Inflammatory macrophage treated with lipopolysaccharide for 1 hour (primary cell): ENCODE results near the gene CRYZ.

Source experiments
- DNase-seq, 2 donors: peaks; one replicate each; pipeline ENCODE4 v3.0.0-alpha.2; 2020 to 2022

CRYZ gene

GRCh38 chr1:74729741-74730478, 2.9 kb downstream of the CRYZ start:
- DNase-seq = no peak

DNA sequence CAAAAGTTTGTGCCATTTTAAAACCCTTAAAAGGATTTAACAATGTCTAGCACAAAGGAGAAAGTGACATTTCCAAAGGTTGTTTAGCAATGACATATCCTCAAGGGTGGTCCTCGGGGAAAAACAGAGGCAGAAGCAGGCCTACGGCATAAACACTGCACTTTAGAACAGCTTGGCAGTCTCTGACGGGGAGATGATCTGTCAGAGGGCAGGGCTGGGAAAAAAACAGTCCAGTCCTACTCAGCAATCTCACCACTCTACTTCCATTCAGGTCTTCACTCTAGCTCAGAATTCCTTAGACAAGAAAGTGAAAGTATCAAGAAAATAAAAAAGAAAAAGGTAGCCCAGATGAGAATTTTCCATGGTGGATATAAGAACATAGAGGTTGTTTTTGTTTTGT, 4.1 kb downstream of the CRYZ start:
- DNase-seq = no peak

DNA sequence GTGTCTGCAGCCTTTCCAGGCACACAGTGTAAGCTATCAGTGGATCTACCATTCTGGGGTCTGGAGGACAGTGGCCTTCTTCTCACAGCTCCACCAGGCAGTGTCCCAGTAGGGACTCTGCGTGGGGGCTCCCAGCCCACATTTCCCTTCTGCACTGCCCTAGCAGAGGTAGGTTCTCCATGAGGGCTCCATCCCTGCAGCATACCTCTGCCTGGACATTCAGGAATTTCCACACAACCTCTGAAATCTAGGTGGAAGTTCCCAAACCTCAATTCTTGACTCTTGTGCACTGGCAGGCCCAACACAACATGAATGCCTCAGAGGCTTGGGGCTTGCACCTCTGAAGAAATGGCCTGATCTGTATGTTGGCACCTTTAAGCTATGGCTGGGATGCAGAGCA, 6.8 kb downstream of the CRYZ start:
- DNase-seq = no peak

- no peak for DNase-seq
Measured at GRCh38 chr1:74717626-74718025, 15.2 kb downstream of the CRYZ start.

DNA sequence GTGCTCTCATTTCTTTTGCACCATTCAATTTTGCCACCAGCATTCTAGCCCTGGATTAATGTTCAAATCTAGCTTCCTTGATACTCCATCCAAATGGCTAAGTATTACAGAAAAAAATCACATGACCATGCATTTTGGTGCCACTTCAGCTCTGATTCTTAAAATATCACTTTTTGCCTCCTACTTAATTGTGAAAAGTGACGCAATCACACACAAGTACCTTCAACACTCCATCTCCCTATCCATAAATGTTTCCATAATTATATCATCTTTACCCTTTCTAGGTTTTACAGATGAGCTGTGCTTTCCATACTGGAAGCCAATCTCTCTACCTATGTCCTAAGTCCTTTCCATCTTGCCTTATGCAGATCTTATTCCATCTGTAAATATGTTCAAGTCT, 16.0 kb downstream of the CRYZ start:
- DNase-seq = no peak

- no peak for DNase-seq
Measured at GRCh38 chr1:74715806-74716205, 17.0 kb downstream of the CRYZ start.

GRCh38 chr1:74715236-74715502, 17.7 kb downstream of the CRYZ start:
- DNase-seq = no peak

DNA sequence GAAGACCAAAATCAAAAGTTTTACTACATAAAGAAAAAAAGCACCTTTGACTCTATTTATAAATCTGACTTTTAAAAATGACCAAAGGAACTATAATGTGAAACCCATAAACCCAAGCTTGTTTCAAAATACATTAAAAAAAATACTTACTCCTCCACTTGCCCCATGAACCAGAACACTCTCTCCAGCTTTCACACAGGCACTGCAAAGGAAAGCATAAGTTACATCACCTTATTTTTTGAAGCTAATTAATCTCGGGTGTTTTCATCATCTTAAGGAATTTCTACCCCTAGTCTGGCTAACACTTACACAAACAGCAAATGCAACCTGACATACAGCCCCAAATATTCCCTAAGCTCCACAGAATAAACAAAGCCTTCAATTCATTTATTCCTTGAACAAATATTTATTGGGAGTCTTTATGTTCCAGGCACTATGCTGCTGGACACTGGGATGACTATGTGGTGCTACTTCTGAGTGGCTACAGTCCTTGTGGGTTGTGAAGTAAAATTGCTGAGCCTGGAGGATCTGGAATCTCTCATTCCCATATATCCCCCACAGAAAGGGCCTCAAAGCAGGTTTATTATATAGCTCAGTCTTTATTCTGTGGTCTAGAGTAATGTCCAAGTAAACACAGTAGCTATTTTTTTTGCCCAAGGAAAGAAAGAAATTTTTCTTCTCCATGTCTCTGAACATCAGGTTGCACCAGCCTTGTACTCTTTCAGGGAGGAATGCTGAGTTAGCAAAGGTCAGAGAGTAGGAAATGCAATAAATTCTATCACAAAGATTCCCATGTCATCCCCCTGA, 18.2 kb downstream of the CRYZ start:
- DNase-seq = no peak

- DNase-seq = no peak
Measured at GRCh38 chr1:74713849-74714248, 19.0 kb downstream of the CRYZ start.

GRCh38 chr1:74712881-74713280, 20.0 kb downstream of the CRYZ start:
- no peak for DNase-seq

- DNase-seq = no peak
Measured at GRCh38 chr1:74703386-74704182, 29.3 kb downstream of the CRYZ start.

DNA sequence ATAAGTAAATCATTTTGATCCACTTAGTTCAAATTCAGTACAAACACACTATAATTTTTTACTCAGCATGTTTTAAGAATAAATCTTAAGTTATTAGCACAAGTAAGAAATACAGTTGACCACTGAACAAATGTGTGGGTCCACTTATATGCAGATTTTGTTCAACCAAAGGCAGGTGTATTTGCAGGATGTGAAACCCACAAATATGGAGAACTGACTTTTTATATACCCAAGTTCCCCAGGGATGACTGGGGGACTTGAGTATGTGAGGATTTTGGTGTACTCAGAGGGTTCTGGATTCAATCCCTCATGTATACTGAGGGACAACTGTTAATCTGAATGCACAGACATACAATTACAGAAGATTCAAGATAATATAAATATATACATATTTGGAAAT, 33.5 kb downstream of the CRYZ start:
- no peak for DNase-seq

DNA sequence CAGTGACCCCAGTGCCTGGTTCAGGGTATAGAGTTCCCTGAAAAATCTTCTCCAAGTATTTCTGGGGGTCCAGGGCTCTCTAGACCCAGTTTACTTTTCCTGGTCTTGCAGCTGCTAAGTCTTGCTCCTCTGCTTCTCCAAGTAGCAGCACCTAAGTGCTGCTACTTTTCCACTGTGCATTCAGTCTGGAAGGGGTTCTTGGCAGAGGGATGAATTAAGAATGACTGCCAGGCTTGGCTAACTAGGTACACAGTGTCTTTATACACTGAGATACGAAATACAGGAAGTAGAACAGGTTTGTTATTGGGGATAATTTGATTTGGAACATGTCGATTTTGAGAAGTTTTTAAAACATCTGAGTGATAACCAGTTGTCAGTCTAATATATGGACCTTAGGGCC, 35.0 kb downstream of the CRYZ start:
- DNase-seq = no peak

DNA sequence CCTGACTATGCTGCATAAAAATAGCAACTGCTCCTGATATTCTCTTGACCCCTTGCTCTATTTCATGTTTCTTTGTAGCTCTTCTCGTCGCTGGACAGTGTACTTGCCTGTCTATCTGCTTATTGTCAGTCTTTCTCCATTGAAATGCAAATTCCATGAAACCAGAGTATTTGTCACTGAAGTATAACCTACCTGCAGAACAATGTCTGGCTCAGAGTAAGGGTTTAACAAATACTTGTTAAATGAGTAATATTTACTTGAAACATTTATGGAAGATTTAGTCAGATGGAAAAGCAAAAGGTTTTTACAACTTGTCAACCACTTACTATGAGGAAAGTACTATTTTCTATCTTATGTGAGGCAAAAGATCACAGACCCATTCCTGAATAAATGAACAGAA, 39.4 kb downstream of the CRYZ start:
- no peak for DNase-seq

GRCh38 chr1:74690909-74691308, 41.9 kb downstream of the CRYZ start:
- DNase-seq = no peak

DNA sequence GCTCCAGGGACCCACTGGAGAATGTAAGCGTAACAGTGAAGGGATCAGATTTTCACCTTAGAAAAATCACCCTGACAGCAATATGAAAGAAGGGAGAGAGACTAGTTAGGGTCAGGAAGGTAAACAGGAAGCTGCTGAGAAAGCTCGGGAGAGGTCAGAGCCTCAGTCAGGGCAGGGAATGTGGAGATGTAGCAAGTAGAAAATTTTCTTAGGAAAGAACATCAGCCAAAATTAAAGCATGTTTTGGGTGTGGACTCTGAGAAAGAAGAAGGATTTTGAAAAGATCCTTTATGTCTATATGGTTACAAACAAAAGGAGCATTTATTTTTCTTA, 42.5 kb downstream of the CRYZ start:
- DNase-seq = no peak

- DNase-seq = peak; percentile 18 to 76
Measured at GRCh38 chr1:74689621-74690363, 43.1 kb downstream of the CRYZ start.

DNA sequence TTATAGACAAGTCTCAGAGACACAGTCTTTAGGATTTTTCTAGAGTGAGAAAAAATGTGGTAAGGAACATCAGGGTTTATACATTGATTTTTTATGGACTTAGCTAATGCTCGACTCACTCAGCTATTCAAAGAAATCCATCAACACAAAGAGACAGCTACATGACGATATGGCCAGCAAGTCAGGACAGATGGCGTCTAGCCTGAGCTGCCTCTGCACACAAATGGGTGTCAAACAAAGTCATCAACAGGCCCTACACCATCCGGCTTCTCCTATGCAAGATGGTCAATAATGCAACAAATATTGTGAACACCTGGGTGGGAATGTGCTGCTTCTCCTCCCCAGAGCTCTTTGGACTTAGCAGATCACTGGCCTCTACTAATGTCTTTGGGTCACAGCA, 45.9 kb downstream of the CRYZ start:
- no peak for DNase-seq

DNA sequence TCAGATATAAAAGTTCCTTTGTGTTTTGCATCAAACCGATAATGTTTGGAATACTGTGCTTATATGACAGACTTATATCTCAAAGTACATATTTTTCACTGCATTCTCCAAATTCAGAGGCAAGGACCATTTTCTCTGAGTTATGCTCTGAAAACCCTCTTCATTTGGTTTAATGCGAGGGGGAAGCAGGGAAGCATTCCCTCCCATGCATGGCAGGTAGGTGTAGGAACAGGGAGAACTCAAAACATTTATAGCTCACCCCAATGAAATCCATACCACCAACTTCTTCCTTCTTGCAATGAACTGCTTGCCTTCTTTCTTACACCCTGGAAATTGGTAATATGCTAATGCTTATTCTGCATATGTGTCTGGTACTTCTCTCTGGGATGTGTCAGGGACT, 48.5 kb downstream of the CRYZ start:
- no peak for DNase-seq

DNA sequence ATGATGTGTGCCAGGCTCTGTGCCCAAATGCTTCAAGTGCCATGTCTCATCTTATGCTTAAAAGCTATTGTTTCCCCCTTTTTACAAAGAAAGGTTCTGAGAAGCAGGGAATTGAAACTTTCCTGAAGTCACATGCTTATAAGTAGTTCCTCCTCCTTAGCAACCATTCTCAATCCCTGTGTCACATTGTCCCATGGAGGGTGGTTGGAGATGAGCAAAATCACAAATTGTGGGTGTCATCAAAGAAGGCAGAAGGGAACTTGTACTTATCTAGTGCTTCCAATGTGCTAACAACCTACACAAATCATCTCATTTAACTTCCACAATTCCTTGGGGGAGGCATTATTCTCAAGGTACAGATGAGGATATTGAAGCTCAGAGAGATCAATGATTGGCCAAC, 49.2 kb downstream of the CRYZ start:
- no peak for DNase-seq

- DNase-seq = no peak
Measured at GRCh38 chr1:74681851-74682250, 51.0 kb downstream of the CRYZ start.

DNA sequence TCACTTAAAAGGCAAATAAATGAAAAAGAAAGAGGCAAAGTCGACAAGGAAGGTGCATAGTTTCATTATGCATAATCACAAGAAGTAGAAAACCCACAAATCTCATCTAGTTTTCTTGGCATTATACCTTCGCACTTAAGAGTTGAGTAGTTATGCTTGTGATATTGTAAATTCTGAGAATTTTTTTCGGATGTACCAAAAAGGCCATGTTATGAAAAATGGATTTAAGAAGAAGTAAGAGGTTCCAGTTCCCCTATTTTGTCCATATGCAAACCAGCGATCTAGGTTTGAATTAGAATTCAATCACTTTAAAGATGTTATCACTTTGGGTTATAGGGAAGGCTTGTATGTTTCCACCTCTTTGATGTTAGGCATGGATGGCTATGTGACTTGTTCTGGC, 51.4 kb downstream of the CRYZ start:
- no peak for DNase-seq

DNA sequence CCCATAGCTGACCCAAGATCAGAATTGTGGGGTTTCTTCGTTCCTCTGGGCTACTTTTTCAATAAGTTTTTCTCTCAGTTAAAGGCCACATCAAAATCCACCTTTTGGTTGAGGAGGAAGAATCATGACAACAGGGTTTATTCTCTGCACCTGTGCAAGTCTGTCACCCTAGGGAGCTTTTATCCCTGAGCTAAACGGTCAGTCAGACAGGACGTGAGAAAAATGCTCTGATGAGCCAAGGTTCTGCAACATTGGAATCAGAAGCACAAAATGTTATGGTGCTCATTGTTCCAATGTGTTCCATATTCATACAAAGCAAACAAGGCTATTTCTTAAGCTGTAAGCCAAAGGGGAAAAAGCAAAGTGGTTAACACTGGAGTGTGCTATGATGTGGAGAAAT, 51.8 kb downstream of the CRYZ start:
- no peak for DNase-seq
